OCI-LY3 (cell line): ENCODE results near the gene SH2D3A.

Experiments used
- CTCF ChIP-seq: fragments of 200-600, 300-600 bp; sonication (generic); IDR thresholded peaks from 2 replicates; pipeline ENCODE4 v1.5.1; 2014; ENCODE audit warnings: antibody characterized with exemption, low read length, low read depth
- EZH2phosphoT487 ChIP-seq: fragments of 200-600 bp; shearing (Covaris generic); IDR thresholded peaks from 2 replicates; pipeline ENCODE4 v1.6.1; 2018; ENCODE audit warnings: antibody characterized with exemption, mixed run types, low read depth

DNA sequence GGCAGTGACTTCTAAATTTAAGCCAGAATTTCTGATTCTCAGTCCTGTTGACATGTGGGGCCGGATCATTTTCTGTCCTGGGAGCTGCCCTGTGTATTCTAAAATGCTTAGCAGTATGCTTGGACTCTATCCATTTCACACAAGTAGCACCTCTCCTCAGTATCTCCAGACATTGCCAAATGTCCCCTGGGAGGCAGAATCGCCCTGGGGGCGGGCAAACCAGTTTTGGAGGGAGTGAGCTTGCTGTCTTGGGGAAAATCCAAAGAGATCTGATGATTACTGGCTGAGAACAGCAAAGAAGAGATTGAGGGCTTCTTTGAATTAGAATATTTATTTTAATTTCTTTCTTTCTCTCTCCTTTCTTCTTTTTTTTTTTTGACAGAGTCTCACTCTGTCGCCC lies 21.7 kb upstream of the SH2D3A start:
- no peak for TF ChIP-seq CTCF
- no peak for TF ChIP-seq EZH2phosphoT487
